ENCODE measurements around the gene THAP3.

THAP3 gene

GRCh38 chr1:6624710-6625583, at the start of gene THAP3:
TSS of gene THAP3 (plus strand) at chr1:6624868. CDS start at chr1:6625219, 351 bp downstream.
- DNase-seq, result peak; percentile 76

GRCh38 chr1:6577831-6578525, 46.7 kb upstream of the THAP3 start:
- DNase-seq, result no peak

- DNase-seq, result no peak
These were observed 45.9 kb upstream of the THAP3 start for GRCh38 chr1:6578624-6579373.

- DNase-seq, result peak; percentile 95
These were observed 45.1 kb upstream of the THAP3 start, which contains the start of gene ZBTB48 for GRCh38 chr1:6579374-6580118. TSS of gene ZBTB48 (plus strand) at chr1:6579994. CDS start at chr1:6580610, 616 bp downstream.

- DNase-seq, result no peak
These were observed 44.5 kb upstream of the THAP3 start for GRCh38 chr1:6580119-6580592.

- DNase-seq, result no peak
These were observed 43.9 kb upstream of the THAP3 start for GRCh38 chr1:6580593-6581409.

- DNase-seq, result no peak
These were observed 42.9 kb upstream of the THAP3 start for GRCh38 chr1:6581561-6582305.

GRCh38 chr1:6582370-6582769, 42.3 kb upstream of the THAP3 start:
- DNase-seq, result no peak

- DNase-seq, result no peak
These were observed 40.3 kb upstream of the THAP3 start for GRCh38 chr1:6584126-6585080.

- peak; percentile 25 for DNase-seq
These were observed 39.5 kb upstream of the THAP3 start for GRCh38 chr1:6585081-6585722.

GRCh38 chr1:6585841-6586240, 38.8 kb upstream of the THAP3 start:
- DNase-seq, result no peak

- DNase-seq, result no peak
These were observed 38.3 kb upstream of the THAP3 start for GRCh38 chr1:6586404-6586816.

GRCh38 chr1:6587261-6588005, 37.2 kb upstream of the THAP3 start:
- no peak for DNase-seq

GRCh38 chr1:6588128-6588892, 36.4 kb upstream of the THAP3 start:
- no peak for DNase-seq

- DNase-seq, result no peak
These were observed 35.7 kb upstream of the THAP3 start for GRCh38 chr1:6588893-6589520.

GRCh38 chr1:6590046-6590445, 34.6 kb upstream of the THAP3 start:
- no peak for DNase-seq

GRCh38 chr1:6591222-6591621, 33.4 kb upstream of the THAP3 start:
- DNase-seq, result no peak

Measured in NCI-H2171 treated with DMSO at 0.1 percent for 48 hours (cell line).